ENCODE data around the gene P2RY6.

DNA sequence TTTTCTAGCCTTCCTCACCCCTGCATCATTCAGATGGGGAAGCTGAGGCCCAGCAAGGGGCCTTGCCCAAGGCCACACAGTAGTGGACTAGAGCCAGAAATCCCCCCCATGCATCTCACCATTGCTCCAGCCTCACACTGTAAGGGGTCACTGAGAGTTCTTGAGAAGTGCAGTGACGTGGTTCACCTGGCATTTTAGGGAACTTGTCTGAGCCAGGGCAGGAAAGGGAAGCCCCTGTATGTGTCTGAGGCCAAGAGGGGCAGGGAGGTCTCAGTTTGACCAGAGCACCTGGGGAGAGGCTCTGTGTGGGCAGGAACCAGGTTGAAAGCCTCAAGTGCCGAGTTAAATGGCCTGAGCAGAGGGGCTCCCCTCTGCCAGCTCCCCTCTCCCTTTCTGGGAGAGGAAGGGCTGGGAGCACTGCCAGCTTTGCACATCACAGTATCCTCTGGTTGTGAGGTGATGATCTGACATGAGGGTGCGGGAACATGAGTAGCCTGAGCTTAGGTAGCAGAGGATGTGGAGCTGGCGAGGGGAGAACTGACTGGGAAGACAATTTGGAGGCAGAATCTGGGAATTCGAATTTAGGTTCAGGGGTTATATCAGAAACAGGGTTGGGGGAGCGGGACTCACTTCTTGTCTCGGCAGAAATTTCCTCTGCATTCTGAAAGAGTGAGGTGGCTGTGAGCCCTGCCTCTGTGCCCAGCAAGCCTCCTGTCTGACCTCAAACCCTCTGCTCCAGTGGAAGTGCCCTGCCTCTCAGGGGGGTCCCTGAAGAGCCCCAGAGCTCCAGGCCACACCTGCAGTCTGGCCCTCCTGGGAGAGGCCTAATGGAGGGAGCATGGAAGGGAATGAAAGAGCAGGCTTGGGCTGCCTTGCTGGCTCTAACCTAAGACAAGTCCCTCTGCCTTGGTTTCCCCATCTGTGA, 50.5 kb downstream of the P2RY6 start:
- TF ChIP-seq GATA3 (IDR thresholded peaks at IDR 0.05; ENCODE audit: low read depth, low read length) (no peak), GATA2 (IDR thresholded peaks at IDR 0.05; ENCODE audit: low read depth, low read length) (no peak)

All from SH-SY5Y (cell line).